GM18498 (cell line): Measurements from ENCODE around the gene FRA10AC1.

Experiments
- ATAC-seq: cut with Tn5 transposase; IDR thresholded peaks from one replicate; pipeline ENCODE4 v1.9.1; 2021; ENCODE audit warnings: mild to moderate bottlenecking, moderate library complexity; ENCODE audit not compliant: unreplicated experiment

FRA10AC1 gene, protein sequence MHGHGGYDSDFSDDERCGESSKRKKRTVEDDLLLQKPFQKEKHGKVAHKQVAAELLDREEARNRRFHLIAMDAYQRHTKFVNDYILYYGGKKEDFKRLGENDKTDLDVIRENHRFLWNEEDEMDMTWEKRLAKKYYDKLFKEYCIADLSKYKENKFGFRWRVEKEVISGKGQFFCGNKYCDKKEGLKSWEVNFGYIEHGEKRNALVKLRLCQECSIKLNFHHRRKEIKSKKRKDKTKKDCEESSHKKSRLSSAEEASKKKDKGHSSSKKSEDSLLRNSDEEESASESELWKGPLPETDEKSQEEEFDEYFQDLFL

DNA sequence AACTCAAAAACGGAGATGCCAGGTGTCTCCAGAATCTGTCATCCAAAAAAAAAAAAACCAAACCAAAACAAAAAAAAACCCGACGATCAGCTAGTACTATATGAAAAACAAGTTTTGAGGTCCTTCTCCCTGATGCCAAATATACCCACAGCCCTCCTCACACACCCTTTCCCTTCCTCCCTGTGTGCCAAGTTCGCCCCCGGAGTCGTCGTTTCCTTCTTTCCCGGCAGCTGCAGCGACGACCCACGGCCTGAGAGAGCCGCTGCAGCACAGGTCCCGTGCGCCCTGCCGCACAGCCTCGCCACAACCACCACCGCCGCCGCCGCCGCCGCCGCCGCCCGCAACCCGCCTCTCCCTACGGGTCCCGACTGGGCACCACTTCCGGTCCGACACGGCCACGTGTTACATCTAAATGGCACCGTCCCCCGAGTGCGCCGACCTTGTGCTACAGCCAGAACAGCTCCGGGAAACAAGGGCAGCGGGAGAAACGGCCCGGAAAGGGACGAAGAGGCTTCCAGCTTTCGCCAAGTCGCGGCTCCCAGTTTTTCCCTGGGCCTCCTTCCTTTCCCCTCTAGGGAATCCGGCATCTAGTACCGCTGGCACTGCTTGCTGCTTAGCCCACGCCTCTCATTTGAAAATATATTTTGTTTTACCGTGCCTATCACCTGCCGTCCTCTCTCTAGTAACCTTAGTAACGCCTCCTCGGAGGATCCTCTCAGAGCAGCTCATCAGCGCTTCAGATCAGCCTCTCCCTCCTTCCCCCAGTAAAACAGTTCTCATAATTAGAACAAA is at the start of gene FRA10AC1:
Gene FRA10AC1, minus strand, starts transcription at position 383 of the 792 bp plus-strand sequence. CDS start 2,486 bp downstream, outside the sequence.
- peak; percentile 89 for ATAC-seq

DNA sequence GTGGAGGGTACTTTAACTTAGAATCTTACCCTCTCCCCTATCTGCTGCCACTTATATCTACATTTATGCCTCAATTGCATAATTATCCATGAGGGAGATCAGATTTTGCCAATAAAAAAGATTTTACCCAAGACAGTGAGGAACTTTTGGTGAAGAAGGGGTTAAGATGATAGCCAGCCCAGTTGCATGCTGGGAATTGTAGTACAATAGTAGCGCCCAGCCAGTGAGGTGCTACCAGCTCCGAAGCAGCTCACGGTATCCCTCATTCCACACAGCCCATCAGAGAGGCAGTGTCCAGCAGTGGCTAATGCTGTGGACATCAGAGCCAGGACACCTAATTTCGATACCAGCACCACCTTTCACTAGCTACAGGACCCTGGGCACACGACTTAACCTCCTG is 49.4 kb upstream of the FRA10AC1 start:
- ATAC-seq: no peak

DNA sequence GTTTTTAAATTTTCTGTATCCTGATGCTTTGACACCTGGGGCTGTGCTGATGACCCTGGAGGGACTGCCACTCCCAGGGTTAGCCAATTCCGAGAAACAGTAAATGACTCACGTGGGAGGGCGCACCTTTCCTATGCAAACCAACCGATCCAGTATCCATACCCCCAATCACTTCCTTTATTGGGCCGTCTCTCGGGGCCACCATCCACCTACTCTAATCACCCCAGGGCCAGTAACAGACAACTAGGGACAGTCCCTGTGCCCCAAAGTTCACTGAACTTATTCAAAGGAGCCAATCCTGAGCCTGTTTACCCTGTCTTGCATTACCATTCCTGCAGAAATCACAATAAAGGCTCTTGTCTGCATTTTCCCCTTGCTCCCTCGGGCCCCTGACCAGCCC is 48.7 kb upstream of the FRA10AC1 start:
- no peak for ATAC-seq

DNA sequence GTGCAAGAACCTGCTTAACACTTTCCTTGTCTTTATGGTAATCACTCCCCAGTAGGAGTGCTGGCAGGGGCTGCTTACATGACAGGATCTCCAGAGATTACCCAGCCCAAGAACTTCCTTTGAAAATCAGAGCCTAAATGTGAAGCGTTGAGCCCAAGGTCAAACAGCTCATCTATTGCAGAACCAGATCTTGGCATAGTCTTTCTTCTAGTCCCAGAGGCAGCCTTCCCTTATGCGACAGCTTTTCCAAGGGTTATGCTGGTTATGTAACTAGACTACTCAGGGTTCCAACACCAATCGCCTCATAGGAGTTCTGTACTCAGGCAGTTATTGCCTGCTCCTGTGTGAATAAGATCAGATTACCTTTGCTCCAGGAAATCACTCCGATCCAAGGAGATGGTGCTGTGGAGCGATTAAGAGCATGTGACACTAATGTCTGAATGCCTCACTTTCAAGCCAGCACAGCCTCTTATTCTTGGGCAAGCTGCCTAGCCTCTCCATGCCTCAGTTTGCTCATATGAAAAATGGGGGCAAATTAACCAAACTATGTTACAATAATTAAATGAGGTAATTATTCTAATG is 46.9 kb upstream of the FRA10AC1 start:
- no peak for ATAC-seq

DNA sequence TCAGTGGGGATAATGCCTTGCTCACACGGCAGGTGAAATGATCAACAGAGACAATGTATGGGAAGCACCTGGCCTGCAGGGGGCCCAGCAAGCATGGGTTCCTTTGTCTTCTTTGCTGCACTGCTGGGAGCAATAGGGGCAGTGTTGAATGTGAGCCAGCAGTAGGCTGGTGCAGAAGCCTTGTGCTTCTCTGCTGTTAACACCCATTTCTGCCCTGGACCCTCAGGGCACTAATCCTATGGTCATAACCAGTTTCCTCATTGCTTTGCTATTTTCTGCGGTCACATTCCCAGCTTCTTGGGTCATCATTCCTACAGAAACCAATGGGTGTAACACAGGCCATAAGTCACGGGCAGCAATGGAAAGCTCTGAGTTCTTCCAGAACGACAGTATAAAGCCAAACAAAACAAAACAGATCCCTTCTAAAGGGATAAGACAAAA is 44.5 kb upstream of the FRA10AC1 start:
- ATAC-seq: no peak

DNA sequence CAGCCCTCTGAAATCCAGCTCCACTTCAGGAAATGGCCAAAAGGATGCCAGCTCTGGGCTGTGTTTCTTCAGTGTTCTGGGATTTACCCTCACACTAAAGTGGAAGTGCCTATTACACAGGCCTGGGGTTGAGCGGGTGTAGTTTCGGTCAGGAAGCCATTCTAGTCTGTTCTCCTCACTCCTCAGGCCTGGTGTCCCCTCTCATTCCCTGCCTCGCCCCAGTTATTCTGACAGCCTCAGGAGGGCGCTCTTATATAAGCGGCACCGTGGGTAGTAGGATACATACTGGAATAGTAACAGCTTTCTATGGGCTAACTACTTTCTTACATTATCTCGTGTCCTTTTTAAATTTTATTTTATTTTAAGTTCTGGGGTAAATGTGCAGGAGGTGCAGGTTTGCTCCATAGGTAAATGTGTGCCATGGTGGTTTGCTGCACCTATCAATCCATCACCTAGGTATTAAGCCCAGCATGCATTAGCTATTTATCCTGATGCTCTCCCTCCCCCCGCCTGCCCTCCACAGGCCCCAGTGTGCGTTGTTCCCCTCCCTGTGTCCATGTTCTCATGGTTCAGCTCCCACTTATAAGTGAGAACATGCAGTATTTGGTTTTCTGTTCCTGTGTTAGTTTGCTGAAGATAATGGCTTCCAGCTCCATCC is 43.1 kb upstream of the FRA10AC1 start:
- ATAC-seq: no peak

DNA sequence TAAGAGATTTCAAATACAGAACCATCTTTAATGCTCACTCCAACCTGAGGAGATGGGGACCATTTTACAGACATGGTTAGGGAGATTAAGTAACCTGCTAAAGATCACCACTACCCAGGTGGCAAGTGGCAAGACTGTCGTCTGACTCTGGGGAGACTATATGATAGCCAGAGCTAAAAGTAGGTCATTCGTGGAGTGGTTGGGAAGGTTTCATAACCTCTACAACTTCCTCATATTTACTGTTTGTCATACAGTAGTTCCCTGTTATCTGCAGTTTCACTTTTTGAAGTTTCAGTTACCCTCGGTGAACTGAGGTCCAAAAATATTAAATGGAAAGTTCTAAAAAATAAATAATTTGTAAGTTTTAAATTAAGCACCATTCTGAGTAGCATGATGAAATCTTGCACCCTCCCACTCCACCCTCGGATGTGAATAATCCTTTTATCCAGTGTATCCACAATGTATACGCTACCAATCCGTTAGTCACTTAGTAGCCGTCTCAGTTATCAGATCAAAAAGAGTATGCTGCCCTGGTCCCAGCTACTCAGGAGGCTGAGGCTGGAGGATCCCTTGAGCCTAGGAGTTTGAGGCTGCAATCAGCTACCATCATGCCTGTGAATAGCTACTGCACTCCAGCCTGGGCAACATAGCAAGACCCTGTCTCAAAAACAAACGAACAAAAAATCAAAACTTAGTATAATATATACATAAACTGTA is 40.4 kb upstream of the FRA10AC1 start:
- peak; percentile 85 for ATAC-seq

DNA sequence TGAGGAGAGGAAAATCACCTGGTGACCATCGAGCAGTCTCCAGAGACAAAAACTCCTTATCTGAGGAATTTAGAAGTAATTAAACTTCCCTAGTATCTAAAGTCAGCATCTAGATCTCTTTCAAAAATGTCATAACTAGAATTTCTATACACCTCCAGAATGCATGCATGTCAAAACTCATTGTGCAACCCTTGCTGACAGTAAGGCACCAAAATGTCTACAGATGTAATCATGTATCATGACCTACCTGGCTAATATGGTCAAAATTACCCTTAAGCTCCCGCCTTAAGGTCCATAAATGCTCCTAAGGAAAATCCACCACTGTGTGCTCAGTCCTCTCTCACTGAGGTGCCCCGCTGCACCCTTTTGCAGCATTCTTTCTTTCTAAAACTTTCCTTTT is 39.0 kb upstream of the FRA10AC1 start:
- ATAC-seq: no peak

DNA sequence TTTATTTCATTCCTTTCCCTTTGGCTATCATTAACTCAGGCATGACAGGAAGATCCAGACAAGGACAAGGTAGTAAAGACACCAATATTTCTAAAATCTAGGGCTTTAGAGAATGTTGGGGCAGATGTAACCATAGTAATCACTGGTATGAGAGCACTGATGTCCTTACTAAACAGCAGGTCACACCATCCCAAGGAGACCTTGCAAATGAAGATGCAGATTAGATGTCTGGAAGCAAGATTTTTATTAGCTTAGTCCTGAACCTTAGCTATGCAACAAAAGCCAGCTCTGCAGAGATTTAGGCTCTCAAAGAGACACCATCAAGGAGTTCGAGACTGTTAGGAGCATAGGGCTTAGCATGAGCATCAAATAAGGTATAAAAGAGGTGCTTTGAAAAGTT is 23.6 kb upstream of the FRA10AC1 start:
- no peak for ATAC-seq

DNA sequence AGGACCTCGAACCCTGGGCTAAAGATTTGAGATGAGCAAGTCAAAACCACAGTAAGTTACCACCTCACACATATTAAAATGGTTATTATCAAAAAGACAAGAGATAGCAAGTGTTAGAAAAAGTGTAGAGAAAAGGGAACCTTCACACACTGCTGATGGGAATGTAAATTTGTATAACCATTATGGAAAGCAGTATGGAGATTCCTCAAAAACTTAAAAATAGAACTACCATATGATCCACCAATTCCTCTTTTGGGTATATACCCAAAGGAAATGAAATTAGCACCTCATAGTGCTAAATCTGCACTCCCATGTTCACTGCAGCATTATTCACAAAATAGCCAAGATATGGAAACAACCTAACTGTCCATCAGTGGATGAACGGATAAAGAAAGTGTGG is 20.8 kb upstream of the FRA10AC1 start:
- ATAC-seq: no peak

DNA sequence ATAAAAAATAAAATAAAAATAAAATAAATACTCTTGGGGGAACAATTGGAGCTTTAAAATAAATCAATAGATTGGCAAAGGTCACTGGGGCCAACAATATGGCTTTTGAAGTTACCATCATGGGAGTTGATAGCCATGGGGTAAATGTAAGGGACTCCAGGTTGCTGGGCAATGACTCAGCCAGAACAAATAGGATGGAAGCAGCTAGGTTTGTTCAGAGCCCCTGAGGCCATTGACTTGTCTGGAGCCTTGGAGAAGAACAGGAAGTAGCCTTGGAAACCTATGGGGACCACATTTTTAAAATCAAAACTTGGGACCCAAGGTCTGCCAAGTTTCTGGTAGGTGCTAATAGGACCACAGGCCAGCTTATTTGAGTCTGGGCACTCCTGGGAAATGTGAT is 20.2 kb upstream of the FRA10AC1 start:
- no peak for ATAC-seq

DNA sequence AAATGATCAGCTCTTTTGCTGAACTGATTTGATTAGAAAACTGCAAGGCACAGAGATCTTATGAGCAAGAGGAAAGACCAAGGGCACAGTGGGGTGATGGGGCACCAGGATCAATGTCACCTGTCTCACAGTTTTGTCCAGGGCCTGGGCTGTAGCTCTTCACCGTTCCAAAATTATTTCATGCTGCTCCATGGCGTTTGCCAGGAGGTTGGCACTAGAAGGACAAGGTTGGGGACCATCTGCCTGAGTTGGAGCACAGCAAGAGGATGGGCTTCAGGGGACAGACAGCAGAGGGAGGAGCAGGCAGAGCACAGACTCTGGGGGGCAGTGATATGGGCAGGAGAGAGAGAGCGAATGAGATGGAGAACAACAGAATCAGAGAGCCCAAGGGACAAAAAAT is 17.5 kb upstream of the FRA10AC1 start:
- no peak for ATAC-seq

DNA sequence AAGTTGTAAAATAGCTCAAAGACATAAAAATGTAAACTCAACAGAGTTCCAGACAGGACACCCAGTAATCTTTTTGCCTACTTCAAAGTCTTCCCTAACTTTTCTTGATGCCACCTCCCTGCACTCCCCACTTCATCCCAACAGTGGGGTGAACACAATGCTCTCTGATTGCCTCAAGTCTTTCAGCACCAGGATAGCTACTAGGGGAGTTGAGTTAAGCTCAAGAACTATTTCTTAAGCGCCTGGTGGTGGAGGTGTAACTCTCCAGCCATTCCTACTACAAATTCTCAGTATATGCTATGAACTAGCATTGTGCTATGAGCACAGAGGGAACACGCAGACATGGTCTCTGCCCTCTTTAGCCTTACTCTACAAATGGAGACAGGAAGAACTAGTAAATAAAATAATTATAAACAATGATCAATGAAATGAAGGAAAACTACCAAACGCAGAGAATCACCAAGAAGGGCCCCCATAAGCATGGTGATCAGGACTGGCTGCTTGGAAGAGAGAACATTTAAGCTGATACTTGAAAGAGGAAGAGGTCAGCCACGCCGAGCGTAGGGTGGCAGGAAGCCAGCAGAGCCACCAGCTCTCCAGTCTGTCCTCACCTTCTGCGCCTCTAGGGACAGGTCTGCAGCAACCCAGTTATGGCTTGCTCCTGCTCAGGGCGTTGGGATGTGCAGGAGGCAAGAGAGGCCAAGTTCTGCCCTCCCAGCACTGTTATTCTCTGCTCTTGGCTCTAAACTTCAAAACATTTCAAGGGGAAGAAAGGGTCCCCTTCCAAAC is 16.7 kb upstream of the FRA10AC1 start:
- peak; percentile 67 for ATAC-seq

DNA sequence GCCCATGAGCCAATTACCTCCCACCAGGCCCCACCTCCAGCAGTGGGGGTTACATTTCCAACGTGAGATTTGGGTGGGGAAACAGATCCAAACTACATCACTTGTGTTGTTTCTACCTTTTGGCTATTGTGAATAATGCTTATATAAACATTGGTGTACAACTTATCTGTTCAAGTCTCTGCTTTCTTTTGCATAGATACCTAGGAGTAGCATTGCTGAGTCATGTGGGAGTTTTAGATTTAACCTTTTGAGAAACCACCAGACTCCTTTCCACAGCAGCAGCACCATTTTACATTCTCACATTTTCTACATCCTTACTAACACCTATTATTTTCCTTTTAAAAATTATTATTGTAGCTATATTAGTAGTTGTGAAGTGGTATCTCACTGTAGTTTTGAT is 14.4 kb upstream of the FRA10AC1 start:
- no peak for ATAC-seq

DNA sequence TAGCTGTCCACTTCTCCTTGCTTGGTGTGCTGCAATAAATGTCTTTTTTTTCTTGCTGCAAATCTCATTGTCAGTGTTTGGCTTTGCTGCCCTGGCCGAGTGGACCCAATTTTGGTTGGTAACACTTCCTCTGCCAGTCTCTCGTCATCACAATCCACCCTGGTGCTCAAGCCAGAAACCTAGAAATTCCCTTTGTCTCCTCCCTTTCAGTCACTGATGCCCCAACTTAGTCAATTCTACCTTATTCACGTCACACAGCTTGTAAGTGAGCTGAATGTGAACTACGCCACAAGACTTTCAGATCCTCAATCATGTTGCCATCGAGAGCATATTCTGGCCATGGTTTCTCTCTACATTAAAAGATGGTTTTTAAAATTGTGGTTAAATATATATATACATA is 13.0 kb upstream of the FRA10AC1 start:
- peak; percentile 93 for ATAC-seq

DNA sequence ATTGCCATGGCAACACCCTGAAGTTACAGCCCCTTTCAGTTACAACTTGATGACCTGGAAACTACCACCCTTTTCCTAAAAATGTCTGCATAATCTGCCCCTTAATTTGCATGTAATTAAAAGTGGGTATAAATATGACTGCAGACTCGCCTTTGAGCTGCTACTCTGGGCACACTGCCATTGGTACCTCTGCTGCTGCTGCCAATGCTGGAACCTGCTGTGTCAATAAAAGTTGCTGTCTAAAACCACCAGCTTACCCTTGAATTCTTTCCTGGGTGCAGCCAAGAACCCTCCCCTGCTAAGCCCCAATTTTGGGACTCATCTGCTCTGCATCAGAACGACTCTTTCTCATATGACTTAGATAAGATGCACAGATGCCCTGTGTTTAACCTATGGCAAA is 10.2 kb upstream of the FRA10AC1 start:
- ATAC-seq: no peak

DNA sequence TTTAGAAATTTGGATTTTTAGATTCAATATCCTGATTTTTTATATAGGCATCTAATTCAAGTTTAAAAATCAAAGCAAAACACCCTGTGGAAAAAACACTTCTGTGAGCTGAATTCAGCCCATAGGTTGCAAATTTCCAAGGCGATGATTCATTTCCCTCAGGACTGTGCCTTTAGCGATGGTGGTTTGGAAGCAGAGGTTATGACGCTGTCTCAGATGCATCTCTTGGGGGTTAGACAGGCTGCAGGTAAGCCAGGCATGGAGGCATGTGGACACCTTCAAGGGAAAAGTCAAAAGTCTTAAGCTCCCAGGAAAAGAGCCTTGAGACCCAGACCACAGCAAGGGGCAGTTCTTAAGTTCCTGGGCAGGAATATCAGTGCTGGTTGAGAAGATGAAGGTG is 9.5 kb upstream of the FRA10AC1 start:
- no peak for ATAC-seq

DNA sequence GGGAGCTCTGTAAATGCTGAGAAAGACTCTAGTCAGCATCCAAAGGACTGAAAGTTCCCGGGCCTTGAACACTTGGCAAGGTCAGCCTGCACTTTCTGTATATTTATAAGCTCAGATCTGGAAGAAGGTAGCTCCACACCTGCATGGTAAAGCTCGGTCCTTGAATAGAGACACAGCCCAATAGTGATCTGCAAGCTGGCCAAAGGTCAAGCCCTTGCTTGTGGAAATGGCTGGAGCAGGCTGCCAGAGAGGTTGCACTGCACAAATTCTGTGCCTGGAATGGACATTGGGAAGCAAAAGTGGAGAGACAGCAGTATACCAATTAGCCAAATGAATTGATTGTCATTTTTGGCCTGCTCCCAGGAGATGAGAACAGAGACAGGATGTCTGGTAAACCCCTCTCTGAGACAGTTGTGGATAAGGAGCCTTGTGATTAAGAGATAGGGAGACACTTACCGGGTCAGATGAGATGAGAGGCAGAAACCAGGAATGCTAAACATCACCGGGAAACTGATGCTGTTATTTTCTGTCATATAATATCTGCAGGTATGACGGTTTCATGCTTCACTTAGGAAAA is 8.0 kb upstream of the FRA10AC1 start:
- no peak for ATAC-seq

DNA sequence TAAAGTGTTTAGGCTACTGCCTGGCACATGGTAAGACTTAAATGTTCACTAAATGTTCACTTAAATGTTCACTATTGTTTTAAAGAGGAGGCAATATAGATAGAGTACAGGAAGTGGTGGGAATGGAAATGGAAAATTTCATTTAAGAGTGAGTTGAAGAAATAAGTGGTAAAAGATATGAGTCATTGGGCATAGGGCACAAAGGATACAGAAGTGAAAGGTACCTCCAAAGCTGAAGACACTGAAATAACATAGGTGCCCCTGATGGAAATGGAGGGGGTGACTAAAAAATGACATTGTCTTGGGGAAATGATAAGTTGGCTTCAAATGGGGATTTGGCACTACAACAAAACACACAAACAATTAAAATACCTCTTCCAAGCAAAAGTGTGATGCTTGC is 5.2 kb upstream of the FRA10AC1 start:
- ATAC-seq: no peak

DNA sequence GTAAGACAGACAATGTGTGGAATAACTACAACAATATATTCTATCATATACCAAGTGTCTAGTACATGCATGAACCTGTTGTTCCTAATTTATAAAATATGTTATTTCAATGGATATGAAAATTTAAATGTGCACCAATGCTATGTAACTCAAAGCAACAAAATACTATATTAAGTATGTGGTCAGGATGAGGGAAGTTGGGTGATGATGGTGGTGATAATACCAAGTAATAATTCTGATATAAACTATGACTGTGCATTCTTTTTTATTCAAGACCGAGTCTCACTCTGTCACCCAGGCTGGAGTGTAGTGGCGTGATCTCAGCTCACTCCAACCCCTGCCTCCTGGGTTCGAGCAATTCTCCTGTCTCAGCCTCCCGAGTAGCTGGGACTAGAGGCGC is 2.1 kb upstream of the FRA10AC1 start:
- no peak for ATAC-seq
